K562 (cell line): ENCODE data around the gene SYNGR4. TPM values are rescaled to one million over a fixed set of nuclear protein-coding genes. Genes with fewer than 3 reads are reported as not detected.

ENCODE experiments used
- ETV1 ChIP-seq: fragments of 450-650 bp; conservative IDR thresholded peaks from 2 replicates; pipeline ENCODE4 v1.6.1; 2016; ENCODE audit warnings: missing genetic modification characterization, control low read depth, low read depth, missing compliant biosample characterization
- GATA2 ChIP-seq: sonication (generic); formaldehyde crosslinking; IDR thresholded peaks from 2 replicates; pipeline ENCODE4 v1.4.0; 2020; ENCODE audit warnings: mild to moderate bottlenecking, missing genetic modification reagents
- GTF2E2 ChIP-seq: fragments of 200-800 bp; sonication (Bioruptor generic); IDR thresholded peaks from 2 replicates; pipeline ENCODE4 v1.6.1; 2016; ENCODE audit warnings: missing genetic modification characterization, missing compliant biosample characterization
- HDAC6 ChIP-seq: IDR thresholded peaks from 2 replicates; pipeline ENCODE4 v1.6.1; 2012; ENCODE audit warnings: low read depth, mild to moderate bottlenecking, control low read depth, inconsistent platforms, low read length, moderate library complexity
- HOXB6 ChIP-seq: fragments of 250-450 bp; sonication (Bioruptor Pico); IDR thresholded peaks from 2 replicates; pipeline ENCODE4 v1.5.1; 2022; ENCODE audit warnings: mild to moderate bottlenecking, borderline replicate concordance
- KDM4B ChIP-seq, 2 experiments: fragments of 450-650 bp in 1 of 2; sonication (generic) in 1 of 2; IDR thresholded peaks; 2 replicates each; pipeline ENCODE4 v1.6.1; 2016 to 2017; ENCODE audit warnings: borderline replicate concordance in 2 of 2, antibody characterized with exemption in 1 of 2, low read depth in 1 of 2, mild to moderate bottlenecking in 1 of 2
- NCOA6 ChIP-seq: fragments of 450-650 bp; IDR thresholded peaks from 2 replicates; pipeline ENCODE4 v1.6.1; 2017; ENCODE audit warnings: mild to moderate bottlenecking
- NFATC3 ChIP-seq: fragments of 450-650 bp; IDR thresholded peaks from 2 replicates; pipeline ENCODE4 v1.6.1; 2017; ENCODE audit warnings: mild to moderate bottlenecking
- NFRKB ChIP-seq: fragments of 450-650 bp; IDR thresholded peaks from 2 replicates; pipeline ENCODE4 v1.6.1; 2016; ENCODE audit warnings: low read depth
- POLR2G ChIP-seq: fragments of 200-400 bp; formaldehyde crosslinking; IDR thresholded peaks from 2 replicates; pipeline ENCODE4 v1.6.1; 2017; ENCODE audit warnings: low read depth, mild to moderate bottlenecking, antibody characterized with exemption, low read length, moderate library complexity
- POLR2H ChIP-seq: IDR thresholded peaks from 2 replicates; pipeline ENCODE4 v1.6.1; 2016; ENCODE audit warnings: missing genetic modification characterization, low read depth, mild to moderate bottlenecking, control low read depth, missing compliant biosample characterization, moderate library complexity
- PPARD ChIP-seq: fragments of 250-450 bp; sonication (Bioruptor Pico); IDR thresholded peaks from 2 replicates; pipeline ENCODE4 v1.8.0; 2022; ENCODE audit warnings: inconsistent platforms, mild to moderate bottlenecking, moderate library complexity
- PTBP1 ChIP-seq: fragments of 200-400 bp; formaldehyde crosslinking; IDR thresholded peaks from 2 replicates; pipeline ENCODE4 v1.6.1; 2017; ENCODE audit warnings: low read depth, low read length
- RBM14 ChIP-seq: fragments of 200-400 bp; formaldehyde crosslinking; IDR thresholded peaks from 2 replicates; pipeline ENCODE4 v1.6.1; 2018; ENCODE audit warnings: low read depth, mild to moderate bottlenecking, low read length, moderate library complexity, borderline replicate concordance; ENCODE audit not compliant: insufficient read depth
- RUNX1 ChIP-seq: sonication (generic); IDR thresholded peaks from 2 replicates; pipeline ENCODE4 v1.6.1; 2016; ENCODE audit warnings: antibody characterized with exemption, low read depth
- SAFB2 ChIP-seq: fragments of 200-400 bp; formaldehyde crosslinking; IDR thresholded peaks from 2 replicates; pipeline ENCODE4 v1.6.1; 2018; ENCODE audit warnings: borderline replicate concordance, low read length, low read depth, moderate library complexity; ENCODE audit not compliant: severe bottlenecking
- SLC30A9 ChIP-seq: fragments of 250-450 bp; sonication (Bioruptor Pico); IDR thresholded peaks from 2 replicates; pipeline ENCODE4 v1.8.0; 2022; ENCODE audit warnings: mild to moderate bottlenecking, moderate library complexity
- SUPT5H ChIP-seq: fragments of 450-650 bp; IDR thresholded peaks from 2 replicates; pipeline ENCODE4 v1.6.1; 2016
- XRCC3 ChIP-seq: fragments of 450-650 bp; IDR thresholded peaks from 2 replicates; pipeline ENCODE4 v1.6.1; 2017; ENCODE audit warnings: mild to moderate bottlenecking, moderate library complexity
- YBX1 ChIP-seq: fragments of 450-650 bp; IDR thresholded peaks from 2 replicates; pipeline ENCODE4 v1.7.1; 2016; ENCODE audit warnings: mild to moderate bottlenecking
- ZBED1 ChIP-seq: IDR thresholded peaks from 2 replicates; pipeline ENCODE4 v1.6.1; 2014
- ZFP36 ChIP-seq: fragments of 150-350 bp; IDR thresholded peaks from 2 replicates; pipeline ENCODE4 v1.6.1; 2018; ENCODE audit warnings: low read length, low read depth; ENCODE audit not compliant: partially characterized antibody
- ZNF143 ChIP-seq: sonication (generic); formaldehyde crosslinking; IDR thresholded peaks from 2 replicates; pipeline ENCODE4 v1.9.0; 2022; ENCODE audit warnings: mild to moderate bottlenecking, missing genetic modification reagents
- ZNF197 ChIP-seq: fragments of 200-800 bp; sonication (Bioruptor generic); IDR thresholded peaks from 2 replicates; pipeline ENCODE4 v1.6.1; 2016; ENCODE audit warnings: low read depth, missing genetic modification characterization, missing compliant biosample characterization
- ZNF239 ChIP-seq: fragments of 250-450 bp; sonication (Bioruptor Pico); IDR thresholded peaks from 2 replicates; pipeline ENCODE4 v1.4.0; 2020; ENCODE audit warnings: mild to moderate bottlenecking
- ZNF24 ChIP-seq: fragments of 450-650 bp; IDR thresholded peaks from 2 replicates; pipeline ENCODE4 v1.6.1; 2016
- ZNF668 ChIP-seq: fragments of 250-450 bp; sonication (Bioruptor Pico); IDR thresholded peaks from 2 replicates; pipeline ENCODE4 v1.8.0; 2022; ENCODE audit warnings: mild to moderate bottlenecking, inconsistent platforms
- polyA plus RNA-seq, 8 experiments: library from polyadenylated mRNA; depleted of rRNA in 4 of 8; stranded (reverse) in 5 of 8; unstranded in 3 of 8; fragments of >200 nt; fragmentation: Nextera tagmentation in 2 of 8; fragmentation: Illumina TruSeq in 1 of 8; extraction: Ambion mirVana in 2 of 8; extraction: Trizol in 1 of 8; gene quantifications; 2 replicates each; pipeline versions ENCODE4 v1.2.1 to v1.2.3, GENCODE V29; 2011 to 2014; ENCODE audit warnings: inconsistent platforms in 1 of 8, missing spikeins in 1 of 8
- total RNA-seq, 7 experiments: library from RNA; depleted of rRNA in 6 of 7; stranded (reverse); fragments of >200 nt in 6 of 7; fragmentation: Illumina TruSeq in 2 of 7; extraction: Trizol in 2 of 7; gene quantifications; 2 replicates each; pipeline versions ENCODE4 v1.2.1 to v1.2.3, GENCODE V29; 2011 to 2021; ENCODE audit warnings: low replicate concordance in 1 of 7
- TF ChIP-seq, protein P1 (sequence below): fragments of 250-450 bp; sonication (Bioruptor Pico); IDR thresholded peaks from 2 replicates; pipeline ENCODE4 v1.4.0; 2020; ENCODE audit warnings: mild to moderate bottlenecking, moderate library complexity

SYNGR4 gene
- total and polyA plus RNA-seq, 9 of the 15 experiments (the other 6 are each of a cell fraction or from before 2014, with no cell fraction given), result 0.07 to 0.14 TPM; not detected in 7

DNA sequence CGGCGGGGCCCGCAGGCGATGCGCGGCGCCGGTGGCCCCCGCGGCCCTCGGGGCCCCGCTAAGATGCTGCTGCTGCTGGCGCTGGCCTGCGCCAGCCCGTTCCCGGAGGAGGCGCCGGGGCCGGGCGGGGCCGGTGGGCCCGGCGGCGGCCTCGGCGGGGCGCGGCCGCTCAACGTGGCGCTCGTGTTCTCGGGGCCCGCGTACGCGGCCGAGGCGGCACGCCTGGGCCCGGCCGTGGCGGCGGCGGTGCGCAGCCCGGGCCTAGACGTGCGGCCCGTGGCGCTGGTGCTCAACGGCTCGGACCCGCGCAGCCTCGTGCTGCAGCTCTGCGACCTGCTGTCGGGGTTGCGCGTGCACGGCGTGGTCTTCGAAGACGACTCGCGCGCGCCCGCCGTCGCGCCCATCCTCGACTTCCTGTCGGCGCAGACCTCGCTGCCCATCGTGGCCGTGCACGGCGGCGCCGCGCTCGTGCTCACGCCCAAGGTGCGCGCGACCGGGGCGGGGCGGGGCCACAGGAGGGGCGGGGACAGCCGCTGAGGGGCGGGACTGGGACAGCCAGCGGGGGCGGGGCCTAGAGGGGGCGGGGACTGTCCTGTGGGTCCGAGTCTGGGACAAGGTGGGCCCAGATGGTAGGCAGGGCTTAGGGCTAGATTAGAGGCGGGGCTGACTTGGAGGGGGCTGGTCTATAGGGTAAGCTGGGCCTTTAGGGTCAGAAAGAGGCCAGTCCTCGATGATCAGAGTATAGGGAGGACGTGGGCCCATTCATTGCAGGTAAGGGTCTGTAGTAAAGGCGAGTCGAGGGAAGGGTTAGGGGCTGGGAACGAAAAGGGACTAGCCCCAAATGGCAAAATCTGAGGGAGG is 34.4 kb downstream of the SYNGR4 start (continued):
- TF ChIP-seq KDM4B (IDR thresholded peaks at IDR 0.05; ENCODE audit: borderline replicate concordance in 2 of 2, low read depth in 1 of 2) (no peak), RUNX1 (no peak), ZNF24 (no peak), ZBED1 (no peak), NFATC3 (no peak), ZNF197 (CRISPR knock-in tag) (peak; percentile 96), HDAC6 (no peak), YBX1 (no peak), SLC30A9 (no peak), XRCC3 (no peak), ZNF239 (CRISPR knock-in tag) (no peak), PPARD (CRISPR knock-in tag) (no peak), GTF2E2 (tag) (no peak), POLR2H (tag) (peak; percentile 86), ZFP36 (no peak), ETV1 (tag) (no peak), SUPT5H (peak; percentile 99), GATA2 (no peak), PTBP1 (no peak), POLR2G (peak; percentile 85), SAFB2 (no peak), NCOA6 (no peak; the same call in 1 of the 2 replicates), ZNF143 (CRISPR knock-in tag) (no peak), ZNF668 (CRISPR knock-in tag) (no peak), NFRKB (no peak), HOXB6 (CRISPR knock-in tag) (no peak), RBM14 (no peak)
- TF ChIP-seq, protein P1, sequence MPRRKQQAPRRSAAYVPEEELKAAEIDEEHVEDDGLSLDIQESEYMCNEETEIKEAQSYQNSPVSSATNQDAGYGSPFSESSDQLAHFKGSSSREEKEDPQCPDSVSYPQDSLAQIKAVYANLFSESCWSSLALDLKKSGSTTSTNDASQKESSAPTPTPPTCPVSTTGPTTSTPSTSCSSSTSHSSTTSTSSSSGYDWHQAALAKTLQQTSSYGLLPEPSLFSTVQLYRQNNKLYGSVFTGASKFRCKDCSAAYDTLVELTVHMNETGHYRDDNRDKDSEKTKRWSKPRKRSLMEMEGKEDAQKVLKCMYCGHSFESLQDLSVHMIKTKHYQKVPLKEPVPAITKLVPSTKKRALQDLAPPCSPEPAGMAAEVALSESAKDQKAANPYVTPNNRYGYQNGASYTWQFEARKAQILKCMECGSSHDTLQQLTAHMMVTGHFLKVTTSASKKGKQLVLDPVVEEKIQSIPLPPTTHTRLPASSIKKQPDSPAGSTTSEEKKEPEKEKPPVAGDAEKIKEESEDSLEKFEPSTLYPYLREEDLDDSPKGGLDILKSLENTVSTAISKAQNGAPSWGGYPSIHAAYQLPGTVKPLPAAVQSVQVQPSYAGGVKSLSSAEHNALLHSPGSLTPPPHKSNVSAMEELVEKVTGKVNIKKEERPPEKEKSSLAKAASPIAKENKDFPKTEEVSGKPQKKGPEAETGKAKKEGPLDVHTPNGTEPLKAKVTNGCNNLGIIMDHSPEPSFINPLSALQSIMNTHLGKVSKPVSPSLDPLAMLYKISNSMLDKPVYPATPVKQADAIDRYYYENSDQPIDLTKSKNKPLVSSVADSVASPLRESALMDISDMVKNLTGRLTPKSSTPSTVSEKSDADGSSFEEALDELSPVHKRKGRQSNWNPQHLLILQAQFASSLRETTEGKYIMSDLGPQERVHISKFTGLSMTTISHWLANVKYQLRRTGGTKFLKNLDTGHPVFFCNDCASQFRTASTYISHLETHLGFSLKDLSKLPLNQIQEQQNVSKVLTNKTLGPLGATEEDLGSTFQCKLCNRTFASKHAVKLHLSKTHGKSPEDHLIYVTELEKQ (CRISPR knock-in tag), result no peak
